Rectal smooth muscle tissue (tissue), 1 donor: ENCODE data around the gene ARHGAP9.
"Not testable (repeated sequence)": the region's sequence is repeated elsewhere in the genome, so short reads cannot be mapped to it uniquely, and the experiment has no call there.

Experiments used
- H3K27ac ChIP-seq: one replicate; pipeline ENCODE4 v1.7.0; 2013; ENCODE audit warnings: low read depth, low read length, inconsistent platforms
- H3K27me3 ChIP-seq: one replicate; pipeline ENCODE4 v1.7.0; 2013; ENCODE audit warnings: low read length; ENCODE audit not compliant: control insufficient read depth, insufficient read depth
- H3K36me3 ChIP-seq: one replicate; pipeline ENCODE4 v1.7.0; 2013; ENCODE audit warnings: low read length; ENCODE audit not compliant: control insufficient read depth, insufficient read depth
- H3K4me1 ChIP-seq: one replicate; pipeline ENCODE4 v1.7.0; 2013; ENCODE audit warnings: low read length; ENCODE audit not compliant: control insufficient read depth, insufficient read depth
- H3K4me3 ChIP-seq: one replicate; pipeline ENCODE4 v1.7.0; 2013; ENCODE audit warnings: low read length
- H3K9ac ChIP-seq: one replicate; pipeline ENCODE4 v1.7.0; 2013; ENCODE audit warnings: low read length

The ARHGAP9 gene

DNA sequence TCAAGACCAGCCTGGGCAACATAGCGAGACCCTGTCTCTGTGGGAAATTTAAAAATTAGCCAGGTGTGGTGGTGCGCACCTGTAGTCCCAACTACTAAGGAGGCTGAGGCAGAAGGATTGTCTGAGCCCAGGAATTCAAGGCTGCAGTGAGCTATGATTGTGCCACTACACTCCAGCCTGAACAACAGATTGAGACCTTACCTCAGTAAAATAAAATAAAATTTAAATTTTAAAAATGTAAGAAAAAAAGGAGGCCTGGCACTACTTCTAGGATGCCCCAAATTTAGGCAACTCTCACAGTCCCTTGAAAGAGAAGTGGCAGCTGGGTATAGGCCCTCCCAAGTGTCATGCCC lies 25.5 kb downstream of the ARHGAP9 start:
- H3K36me3 ChIP-seq = no peaks in the 10 kb centered on the region
- H3K27me3 ChIP-seq = no peaks in the 10 kb centered on the region
- no peak overlapping the region for H3K4me3 ChIP-seq
- H3K4me1 ChIP-seq = peaks cover 4% of the 10 kb centered on the region
- H3K27ac ChIP-seq = no peak overlapping the region
- no peak overlapping the region for H3K9ac ChIP-seq

DNA sequence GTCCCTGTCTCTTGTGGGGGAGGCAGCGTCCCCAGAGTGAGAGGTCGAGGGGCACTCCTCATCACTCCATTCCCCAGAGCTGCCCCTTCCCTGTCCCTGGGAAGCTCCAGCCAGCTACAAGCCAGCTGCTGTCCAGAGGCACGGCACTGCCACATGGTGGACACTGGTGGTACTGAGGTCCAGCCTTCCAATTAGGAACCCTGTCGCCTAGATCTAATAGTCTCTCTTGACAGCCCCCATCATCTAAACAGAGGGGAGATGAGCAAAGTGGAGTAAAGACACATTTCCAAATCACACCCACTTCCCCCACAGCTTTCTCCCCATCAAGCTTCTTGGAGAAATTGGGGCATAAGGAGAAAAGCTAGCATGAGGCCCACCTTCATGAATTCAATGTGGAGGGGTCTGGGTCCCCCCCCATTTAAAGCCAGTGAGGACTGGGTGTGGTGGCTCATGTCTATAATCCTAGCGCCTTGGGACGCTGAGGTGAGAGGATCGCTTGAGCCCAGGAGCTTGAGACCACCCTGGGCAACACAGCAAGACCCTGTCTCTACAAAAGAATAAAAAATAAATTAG lies 26.6 kb downstream of the ARHGAP9 start:
- no peak overlapping the region for H3K9ac ChIP-seq
- no peaks in the 10 kb centered on the region for H3K36me3 ChIP-seq
- no peak overlapping the region for H3K27ac ChIP-seq
- H3K4me1 ChIP-seq = no peaks in the 10 kb centered on the region
- H3K4me3 ChIP-seq = no peak overlapping the region
- H3K27me3 ChIP-seq = no peaks in the 10 kb centered on the region

DNA sequence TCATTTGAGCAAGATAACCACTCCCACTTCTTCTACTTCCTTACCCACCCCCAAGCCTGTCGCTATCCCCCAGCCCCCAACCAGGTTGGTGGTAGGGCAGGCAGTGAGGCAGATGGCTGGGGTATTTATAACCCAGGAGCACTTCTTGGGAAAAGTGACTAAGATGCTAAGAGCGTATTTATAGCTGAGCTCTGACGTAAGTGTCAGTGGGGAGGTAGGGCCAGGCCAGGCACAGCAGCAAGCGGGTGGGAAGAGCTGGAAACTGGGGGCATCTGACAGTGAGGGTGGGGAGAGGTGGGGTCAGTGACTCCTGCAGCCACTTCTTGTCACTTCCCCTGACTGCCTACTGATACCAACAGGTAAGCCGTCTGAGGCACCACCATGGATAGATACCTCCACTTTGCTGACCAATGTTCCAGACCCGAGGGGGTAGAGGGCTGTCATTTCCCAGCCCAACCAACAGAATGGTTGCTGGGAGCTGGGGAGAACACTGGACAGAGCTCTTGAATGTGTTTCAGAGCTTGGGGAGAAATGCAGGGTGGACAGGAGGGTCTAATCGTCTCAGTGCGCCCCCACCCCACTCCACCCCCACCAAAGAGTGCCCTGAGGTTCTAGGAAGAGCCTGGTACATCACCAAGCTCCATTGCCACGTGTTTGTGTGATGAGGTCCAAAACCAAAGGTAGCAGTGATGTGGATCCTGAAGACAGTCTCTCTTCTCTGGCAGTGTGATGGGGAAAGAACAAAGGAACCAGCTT lies 27.3 kb downstream of the ARHGAP9 start:
- Histone ChIP-seq H3K4me3 (no peak overlapping the region), H3K9ac (no peak overlapping the region), H3K27me3 (no peaks in the 10 kb centered on the region), H3K4me1 (no peaks in the 10 kb centered on the region), H3K27ac (peak overlapping the region; percentile 44), H3K36me3 (no peaks in the 10 kb centered on the region)

DNA sequence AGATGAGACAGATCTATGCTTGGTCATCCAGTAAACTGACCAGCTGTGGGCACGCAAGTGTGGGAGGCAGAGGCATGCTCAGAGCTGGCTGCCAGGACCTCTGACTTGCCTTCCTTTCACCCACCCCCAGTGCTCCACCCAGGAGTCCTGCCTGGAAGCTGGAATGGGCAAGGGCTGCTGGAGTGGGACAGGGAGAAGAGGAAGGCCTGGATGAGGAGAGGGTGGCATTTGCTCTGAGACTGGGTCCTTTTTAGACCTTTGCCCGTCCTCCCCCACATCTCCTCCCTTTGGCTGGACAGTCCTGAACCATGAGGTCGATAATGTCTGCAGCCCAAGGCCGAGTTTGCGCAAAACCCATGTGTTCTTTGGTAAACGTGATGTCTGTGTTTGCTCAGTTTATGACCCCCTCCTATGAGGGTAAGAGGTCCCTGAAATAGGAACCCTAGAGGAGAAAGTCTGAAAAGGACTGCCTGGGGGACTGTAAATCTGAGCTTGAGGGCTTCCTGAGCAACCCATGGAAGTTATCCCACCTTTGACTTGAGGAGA lies 28.4 kb downstream of the ARHGAP9 start:
- H3K27me3 ChIP-seq = no peaks in the 10 kb centered on the region
- no peak overlapping the region for H3K4me3 ChIP-seq
- no peaks in the 10 kb centered on the region for H3K36me3 ChIP-seq
- no peaks in the 10 kb centered on the region for H3K4me1 ChIP-seq
- H3K27ac ChIP-seq = no peak overlapping the region
- H3K9ac ChIP-seq = no peak overlapping the region

GRCh38 chr12:57450057-57450456 lies 29.6 kb downstream of the ARHGAP9 start:
- Histone ChIP-seq H3K27ac (no peak overlapping the region), H3K4me1 (no peaks in the 10 kb centered on the region)

GRCh38 chr12:57449375-57449774 lies 30.3 kb downstream of the ARHGAP9 start:
- H3K36me3 ChIP-seq = no peaks in the 10 kb centered on the region
- H3K4me3 ChIP-seq = no peak overlapping the region
- no peak overlapping the region for H3K9ac ChIP-seq
- H3K4me1 ChIP-seq = no peaks in the 10 kb centered on the region
- no peak overlapping the region for H3K27ac ChIP-seq
- no peaks in the 10 kb centered on the region for H3K27me3 ChIP-seq

More at GRCh38 chr12:57450057-57450456, 29.6 kb downstream of the ARHGAP9 start:
- H3K9ac ChIP-seq = no peak overlapping the region
- H3K27me3 ChIP-seq = no peaks in the 10 kb centered on the region
- H3K4me3 ChIP-seq = no peak overlapping the region
- H3K36me3 ChIP-seq = no peaks in the 10 kb centered on the region

DNA sequence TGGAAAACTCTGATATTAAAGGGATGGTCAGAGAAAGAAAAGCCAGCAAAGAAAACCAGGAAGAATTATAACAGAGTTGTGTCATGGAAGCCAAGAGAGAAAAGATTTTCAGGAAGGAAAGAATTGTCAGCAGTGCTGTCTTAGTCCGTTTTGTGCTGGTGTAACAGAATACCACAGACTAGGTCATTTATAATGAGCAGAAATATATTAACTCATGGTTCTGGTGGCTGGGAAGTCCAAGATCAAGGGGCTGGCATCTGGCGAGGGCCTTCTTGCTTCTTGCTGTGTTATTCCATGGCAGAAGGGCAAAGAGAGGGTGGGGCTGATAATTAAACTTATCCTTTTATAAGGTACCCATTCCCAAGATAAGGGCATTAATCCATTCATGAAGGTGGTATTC lies 31.0 kb downstream of the ARHGAP9 start:
- Histone ChIP-seq H3K4me1 (no peaks in the 10 kb centered on the region), H3K36me3 (no peaks in the 10 kb centered on the region), H3K9ac (no peak overlapping the region), H3K4me3 (no peak overlapping the region), H3K27me3 (no peaks in the 10 kb centered on the region), H3K27ac (no peak overlapping the region)

GRCh38 chr12:57446292-57446960 lies 33.2 kb downstream of the ARHGAP9 start:
- H3K36me3 ChIP-seq = no peaks in the 10 kb centered on the region
- H3K4me3 ChIP-seq = no peak overlapping the region

GRCh38 chr12:57444744-57445143 lies 34.9 kb downstream of the ARHGAP9 start:
- no peaks in the 10 kb centered on the region for H3K4me1 ChIP-seq
- no peaks in the 10 kb centered on the region for H3K36me3 ChIP-seq
- no peak overlapping the region for H3K4me3 ChIP-seq
- H3K9ac ChIP-seq = no peak overlapping the region
- no peaks in the 10 kb centered on the region for H3K27me3 ChIP-seq
- no peak overlapping the region for H3K27ac ChIP-seq

More at GRCh38 chr12:57446292-57446960, 33.2 kb downstream of the ARHGAP9 start:
- Histone ChIP-seq H3K27me3 (no peaks in the 10 kb centered on the region), H3K27ac (no peak overlapping the region), H3K4me1 (no peaks in the 10 kb centered on the region), H3K9ac (no peak overlapping the region)

DNA sequence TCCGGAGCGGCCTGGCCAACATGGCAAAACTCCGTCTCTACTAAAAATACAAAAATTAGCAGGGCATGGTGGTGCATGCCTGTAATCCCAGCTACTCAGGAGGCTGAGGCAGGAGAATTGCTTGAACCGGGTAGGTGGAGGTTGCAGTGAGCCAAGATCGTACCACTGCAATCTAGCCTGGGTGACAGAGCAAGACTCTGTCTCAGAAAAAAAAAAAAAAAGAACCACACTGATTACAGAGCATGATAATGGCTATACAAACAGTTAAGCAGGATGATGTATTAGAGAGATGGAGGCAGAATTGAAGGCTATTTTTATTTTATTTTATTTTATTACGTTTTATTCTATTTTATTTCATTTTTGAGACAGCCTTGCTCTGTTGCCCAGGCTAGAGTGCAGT lies 35.3 kb downstream of the ARHGAP9 start:
- H3K4me1 ChIP-seq, H3K36me3 ChIP-seq, H3K27ac ChIP-seq, H3K4me3 ChIP-seq, H3K27me3 ChIP-seq, H3K9ac ChIP-seq: not testable (repeated sequence)

GRCh38 chr12:57441846-57442427 lies 37.7 kb downstream of the ARHGAP9 start:
- no peak overlapping the region for H3K27ac ChIP-seq
- H3K4me3 ChIP-seq = no peak overlapping the region
- H3K27me3 ChIP-seq = no peaks in the 10 kb centered on the region
- H3K4me1 ChIP-seq = no peaks in the 10 kb centered on the region
- H3K9ac ChIP-seq = no peak overlapping the region
- H3K36me3 ChIP-seq = no peaks in the 10 kb centered on the region

DNA sequence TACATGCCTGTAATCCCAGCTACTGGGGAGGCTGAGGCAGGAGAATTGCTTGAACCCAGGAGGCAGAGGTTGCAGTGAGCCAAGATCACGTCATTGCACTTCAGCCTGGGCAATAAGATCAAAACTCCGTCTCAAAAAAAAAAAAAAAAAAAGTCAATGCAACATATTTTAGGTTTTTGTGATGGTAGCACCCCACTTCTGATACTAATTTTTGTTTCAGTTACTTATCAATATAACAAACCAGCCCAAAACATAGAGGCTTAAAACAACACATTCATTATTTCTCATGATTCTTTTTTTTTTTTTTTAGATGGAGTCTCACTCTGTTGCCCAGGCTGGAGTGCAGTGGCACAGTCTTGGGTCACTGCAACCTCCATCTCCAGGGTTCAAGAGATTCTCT lies 38.3 kb downstream of the ARHGAP9 start:
- H3K36me3 ChIP-seq, H3K9ac ChIP-seq, H3K27me3 ChIP-seq, H3K4me3 ChIP-seq, H3K27ac ChIP-seq, H3K4me1 ChIP-seq: not testable (repeated sequence)
